ENCODE results near the gene FUOM. TPM values are rescaled to one million over a fixed set of nuclear protein-coding genes. Genes with fewer than 3 reads are reported as not detected.

Gene FUOM
- total and polyA plus RNA-seq, 2 of the 4 experiments (the other 2 are of a cell fraction) = 26.3 to 52.8 TPM

DNA sequence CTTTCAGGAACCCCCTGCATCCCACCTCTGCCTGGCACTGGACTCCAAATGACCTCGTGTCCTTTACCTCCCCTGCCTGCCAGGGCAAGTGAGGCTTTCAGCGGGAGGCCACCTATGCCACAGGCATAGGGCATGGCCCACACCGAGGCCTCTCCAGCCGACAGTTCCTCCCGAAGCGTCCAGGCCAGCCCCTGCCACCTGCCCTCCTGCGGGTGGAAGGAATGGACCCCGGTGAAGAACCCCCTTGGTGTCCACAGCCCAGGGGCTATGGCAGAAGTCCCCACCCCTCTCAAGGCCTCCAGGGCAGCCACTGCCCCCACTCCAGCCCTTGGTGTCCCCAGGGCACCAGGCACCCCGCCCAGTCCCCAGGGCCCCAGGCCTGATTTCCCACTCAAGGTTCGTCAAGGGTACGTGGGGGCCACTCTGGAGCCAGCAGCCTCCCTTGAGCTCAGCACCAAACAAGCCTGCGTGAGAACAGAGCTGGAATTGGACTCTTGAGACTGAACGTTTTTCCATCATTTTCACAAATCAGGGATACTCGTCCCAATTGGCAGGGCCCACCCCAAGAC is 3.1 kb downstream of the FUOM start:
- H2AK5ac ChIP-seq (ENCODE audit: low read depth, low read length) = no peak overlapping the region
- no peak overlapping the region for H4K5ac ChIP-seq (ENCODE audit: low read depth, low read length)
- no peak overlapping the region for H3K18ac ChIP-seq (ENCODE audit: low read depth, low read length)
- no peak overlapping the region for H2BK20ac ChIP-seq (ENCODE audit: low read depth, low read length)
- no peak overlapping the region for H3K14ac ChIP-seq (replicated peaks; ENCODE audit: low read depth, low read length)
- no peaks in the 10 kb centered on the region for H3K27me3 ChIP-seq (ENCODE audit: control insufficient read depth, insufficient read depth, low read length)
- H4K20me1 ChIP-seq (ENCODE audit: insufficient read depth, low read length) = peaks cover 3% of the 10 kb centered on the region
- dilution Hi-C loops (cut with HindIII; ENCODE audit: low sequenced_read_pairs, unreplicated experiment) (no loop called here), in situ Hi-C loops (cut with MboI; ENCODE audit: low sequenced_read_pairs) (no loop called here), intact Hi-C loops (cut with micrococcal nuclease) (no loop called here)
- no peak overlapping the region for H3K56ac ChIP-seq (ENCODE audit: extremely low read depth, insufficient read depth, low read length)
- no peak overlapping the region for H3K27ac ChIP-seq (ENCODE audit: insufficient read depth, low read length)
- H3K4me2 ChIP-seq (ENCODE audit: low read depth, low read length) = no peak overlapping the region
- ATAC-seq (ENCODE audit: low read depth) = no peak
- no peak overlapping the region for H3K4me3 ChIP-seq (ENCODE audit: insufficient read depth, low read depth, low read length)
- DNase-seq = no peak
- H3K9me1 ChIP-seq (ENCODE audit: insufficient read depth, low read length) = no peaks in the 10 kb centered on the region
- H4K91ac ChIP-seq (ENCODE audit: insufficient read depth, low read depth, low read length) = no peak overlapping the region
- BruUV-seq (replicated peaks) = no TSS peak
- H3K23ac ChIP-seq (ENCODE audit: low read depth, low read length) = no peak overlapping the region
- no peak overlapping the region for H2AK9ac ChIP-seq (replicated peaks; ENCODE audit: low read depth, low read length, poor library complexity)
- no peak overlapping the region for H2BK5ac ChIP-seq (ENCODE audit: low read depth, low read length, poor library complexity, severe bottlenecking)
- peaks cover 6% of the 10 kb centered on the region; the same call in 1 of the 2 replicates for H3K4me1 ChIP-seq (ENCODE audit: control insufficient read depth, insufficient read depth, low read length)
- POLR2A ChIA-PET (ENCODE audit: unreplicated experiment) = no interaction called here
- H4K8ac ChIP-seq (ENCODE audit: low read depth in 2 of 2, low read length in 2 of 2) = no peak overlapping the region
- H2BK15ac ChIP-seq (ENCODE audit: low read depth, low read length) = no peak overlapping the region
- no peak overlapping the region for H2BK120ac ChIP-seq (ENCODE audit: low read depth, low read length)
- H3K36me3 ChIP-seq (ENCODE audit: control insufficient read depth, insufficient read depth, low read length) = peaks cover 5% of the 10 kb centered on the region; the same call in 1 of the 2 replicates
- no peak overlapping the region for H3K4ac ChIP-seq (ENCODE audit: low read depth, low read length)
- H3K9me3 ChIP-seq (ENCODE audit: control insufficient read depth, insufficient read depth, low read length) = no peaks in the 10 kb centered on the region
- WGBS, 2 experiments (ENCODE audit: extremely low coverage in 2 of 2, insufficient read length in 1 of 2) = 94% methylated on average over 2 of the region's 14 CpGs; no CpG with 5 or more reads in 1 of the 2 experiments
- H3K79me1 ChIP-seq (ENCODE audit: low read depth in 1 of 2, low read length in 2 of 2) = peaks cover 8 to 13% of the 10 kb centered on the region in 2 experiments; a peak in 2 of 4 replicates
- TF ChIP-seq, protein P1, sequence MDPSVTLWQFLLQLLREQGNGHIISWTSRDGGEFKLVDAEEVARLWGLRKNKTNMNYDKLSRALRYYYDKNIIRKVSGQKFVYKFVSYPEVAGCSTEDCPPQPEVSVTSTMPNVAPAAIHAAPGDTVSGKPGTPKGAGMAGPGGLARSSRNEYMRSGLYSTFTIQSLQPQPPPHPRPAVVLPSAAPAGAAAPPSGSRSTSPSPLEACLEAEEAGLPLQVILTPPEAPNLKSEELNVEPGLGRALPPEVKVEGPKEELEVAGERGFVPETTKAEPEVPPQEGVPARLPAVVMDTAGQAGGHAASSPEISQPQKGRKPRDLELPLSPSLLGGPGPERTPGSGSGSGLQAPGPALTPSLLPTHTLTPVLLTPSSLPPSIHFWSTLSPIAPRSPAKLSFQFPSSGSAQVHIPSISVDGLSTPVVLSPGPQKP (IDR thresholded peaks at IDR 0.05; ENCODE audit: borderline replicate concordance, low read depth, low read length) = no peak
- no peak for TF ChIP-seq CHD1 (IDR thresholded peaks at IDR 0.05; ENCODE audit: low read depth, low read length)
- no peak for TF ChIP-seq MAZ (IDR thresholded peaks at IDR 0.05; ENCODE audit: borderline replicate concordance, low read depth, low read length)
- H2AFZ ChIP-seq (replicated peaks; ENCODE audit: low read length, poor library complexity) = no peak overlapping the region
- no peak overlapping the region for H3K9ac ChIP-seq (ENCODE audit: low read depth, low read length)
- CTCF ChIA-PET = no interaction called here
